ENCODE results near the gene STMND1. TPM values are rescaled to one million over a fixed set of nuclear protein-coding genes. Genes with fewer than 3 reads are reported as not detected.

Gene STMND1
- total RNA-seq, 4 donors from 2014 or later = not detected

DNA sequence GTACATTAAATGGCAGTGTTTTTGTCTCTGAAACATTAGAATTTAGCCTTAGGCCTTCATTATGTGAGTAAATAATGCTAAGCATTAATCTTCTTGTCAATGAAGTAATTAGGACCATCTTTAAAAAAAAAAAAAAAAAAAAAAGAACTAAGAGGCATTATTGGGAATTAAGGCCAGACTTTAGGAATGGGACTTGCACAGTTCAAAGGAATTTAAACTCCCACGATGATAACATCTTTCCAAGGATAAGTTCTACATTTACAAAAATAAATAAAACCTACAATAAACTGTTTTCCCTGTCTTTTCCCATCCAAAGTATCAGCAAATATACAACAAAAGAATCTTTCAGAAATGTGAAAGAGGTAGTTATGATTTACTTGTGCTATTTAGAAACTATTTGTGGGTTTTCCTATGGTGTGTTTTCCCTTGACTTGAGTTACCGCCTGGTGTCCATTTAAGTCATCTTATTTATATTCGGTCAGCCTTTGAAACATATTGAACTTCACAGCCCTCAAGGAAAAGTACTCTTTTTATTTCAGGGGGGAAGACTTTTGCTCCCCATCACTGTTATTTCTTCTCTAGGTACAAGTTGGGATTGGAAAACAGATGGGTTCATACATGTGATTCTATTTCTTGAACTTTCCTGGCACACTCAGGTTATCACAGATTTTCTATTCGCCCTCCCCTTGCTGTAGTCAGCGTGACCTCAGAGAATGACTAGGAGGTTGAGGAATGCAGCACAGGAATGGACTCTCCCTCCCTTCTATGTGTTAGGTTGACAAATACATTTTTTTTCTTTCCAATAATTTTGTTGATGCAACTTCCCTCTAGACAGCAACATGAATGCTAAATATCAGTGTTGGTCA lies 13.6 kb downstream of the STMND1 start:
- TF ChIP-seq, protein P1, sequence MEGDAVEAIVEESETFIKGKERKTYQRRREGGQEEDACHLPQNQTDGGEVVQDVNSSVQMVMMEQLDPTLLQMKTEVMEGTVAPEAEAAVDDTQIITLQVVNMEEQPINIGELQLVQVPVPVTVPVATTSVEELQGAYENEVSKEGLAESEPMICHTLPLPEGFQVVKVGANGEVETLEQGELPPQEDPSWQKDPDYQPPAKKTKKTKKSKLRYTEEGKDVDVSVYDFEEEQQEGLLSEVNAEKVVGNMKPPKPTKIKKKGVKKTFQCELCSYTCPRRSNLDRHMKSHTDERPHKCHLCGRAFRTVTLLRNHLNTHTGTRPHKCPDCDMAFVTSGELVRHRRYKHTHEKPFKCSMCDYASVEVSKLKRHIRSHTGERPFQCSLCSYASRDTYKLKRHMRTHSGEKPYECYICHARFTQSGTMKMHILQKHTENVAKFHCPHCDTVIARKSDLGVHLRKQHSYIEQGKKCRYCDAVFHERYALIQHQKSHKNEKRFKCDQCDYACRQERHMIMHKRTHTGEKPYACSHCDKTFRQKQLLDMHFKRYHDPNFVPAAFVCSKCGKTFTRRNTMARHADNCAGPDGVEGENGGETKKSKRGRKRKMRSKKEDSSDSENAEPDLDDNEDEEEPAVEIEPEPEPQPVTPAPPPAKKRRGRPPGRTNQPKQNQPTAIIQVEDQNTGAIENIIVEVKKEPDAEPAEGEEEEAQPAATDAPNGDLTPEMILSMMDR (IDR thresholded peaks at IDR 0.05) = no peak
- DNase-seq (ENCODE audit: low spot score) (no peak), ATAC-seq (ENCODE audit: low FRiP score) (peak; percentile 95)

- TF ChIP-seq, protein P1 (IDR thresholded peaks at IDR 0.05) = no peak
- DNase-seq (ENCODE audit: low spot score) (no peak), ATAC-seq (ENCODE audit: low FRiP score) (no peak)
Observed at GRCh38 chr6:17116117-17116440, 14.2 kb downstream of the STMND1 start.

DNA sequence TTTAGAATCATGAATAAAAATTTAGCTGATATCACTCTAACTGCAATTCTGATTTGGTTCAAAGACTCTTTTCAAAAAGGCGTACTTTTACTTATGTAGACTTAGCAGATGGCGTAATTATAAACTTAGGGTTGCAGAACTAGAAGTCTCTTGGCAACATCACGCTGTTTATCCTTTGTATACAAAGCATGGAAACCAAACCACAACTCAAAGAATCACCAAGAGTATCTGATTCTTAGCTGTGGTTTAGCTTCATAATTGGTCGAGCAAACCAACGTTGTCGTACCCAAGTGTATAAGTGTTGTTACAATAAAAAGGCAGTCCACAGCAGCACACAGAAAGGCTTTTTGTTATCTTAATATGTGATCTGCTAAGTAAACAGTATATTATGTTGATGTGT lies 18.2 kb downstream of the STMND1 start:
- DNase-seq (ENCODE audit: low spot score) = no peak
- TF ChIP-seq, protein P1 (IDR thresholded peaks at IDR 0.05) = no peak
- no peak for ATAC-seq (ENCODE audit: low FRiP score)

DNA sequence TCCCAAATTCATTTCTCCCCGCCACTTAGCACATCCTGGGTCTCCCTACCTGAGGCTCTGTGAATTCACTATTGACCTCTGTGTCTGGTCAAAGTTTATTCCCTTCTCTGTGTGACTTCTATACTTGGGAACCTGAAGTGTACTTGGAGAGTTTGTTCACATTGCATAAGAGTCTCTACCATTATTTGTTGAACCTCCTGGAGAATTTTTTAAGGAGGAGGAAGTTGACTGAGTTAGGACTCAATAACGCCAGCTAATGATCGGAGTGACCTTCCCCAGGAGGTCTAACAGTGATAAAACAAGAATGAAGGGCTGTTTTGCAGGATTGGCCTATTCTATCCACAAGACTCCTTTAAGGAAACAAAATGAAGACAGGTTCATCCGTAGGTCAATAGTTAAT lies 23.6 kb downstream of the STMND1 start:
- no peak for ATAC-seq (ENCODE audit: low FRiP score)
- no peak for DNase-seq (ENCODE audit: low spot score)
- TF ChIP-seq, protein P1 (IDR thresholded peaks at IDR 0.05) = no peak

- TF ChIP-seq, protein P1 (IDR thresholded peaks at IDR 0.05) = no peak
- ATAC-seq (ENCODE audit: low FRiP score) (no peak), DNase-seq (ENCODE audit: low spot score) (no peak)
Observed at GRCh38 chr6:17130786-17131185, 28.9 kb downstream of the STMND1 start.

DNA sequence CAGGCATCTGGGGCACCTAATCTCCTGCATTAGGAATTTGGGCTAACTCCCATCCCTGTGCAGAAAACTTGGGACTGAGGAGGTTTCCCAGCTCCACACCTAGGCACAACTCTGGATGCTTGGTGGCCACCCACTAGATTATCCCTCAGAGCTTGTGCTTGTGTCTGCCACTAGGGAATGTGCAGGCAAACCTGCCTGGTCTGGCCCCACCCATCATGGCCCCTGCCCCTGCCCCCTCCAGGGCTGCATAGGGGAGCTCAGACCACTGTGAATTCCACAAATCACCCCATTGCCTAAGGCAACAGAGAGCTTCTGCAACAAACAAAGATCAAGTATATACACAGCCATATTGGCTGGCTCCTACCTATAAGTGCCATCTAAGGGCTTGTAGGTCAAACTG lies 31.1 kb downstream of the STMND1 start:
- DNase-seq (ENCODE audit: low spot score) (no peak), ATAC-seq (ENCODE audit: low FRiP score) (no peak)
- TF ChIP-seq, protein P1 (IDR thresholded peaks at IDR 0.05) = no peak

GRCh38 chr6:17138033-17138432 lies 36.2 kb downstream of the STMND1 start:
- DNase-seq (ENCODE audit: low spot score) = no peak
- TF ChIP-seq, protein P1 (IDR thresholded peaks at IDR 0.05) = no peak
- no peak for ATAC-seq (ENCODE audit: low FRiP score)
